Trophoblast cell (in vitro differentiated cells and primary cell): Measurements from ENCODE around the gene THSD4.

Source experiments
- DNase-seq, 2 donors: peaks; one replicate each; pipeline ENCODE4 v3.0.0-alpha.2; 2016
- H2AFZ ChIP-seq: 2 replicates; pipeline ENCODE4 v1.6.1; 2013; ENCODE audit warnings: low read length, moderate library complexity, mild to moderate bottlenecking; ENCODE audit not compliant: insufficient read depth, poor library complexity
- H2AK5ac ChIP-seq: 2 replicates; pipeline ENCODE4 v1.6.1; 2013; ENCODE audit warnings: mild to moderate bottlenecking, low read length
- H2BK120ac ChIP-seq: 2 replicates; pipeline ENCODE4 v1.6.1; 2013; ENCODE audit warnings: low read length, mild to moderate bottlenecking, moderate library complexity; ENCODE audit not compliant: insufficient read depth, poor library complexity
- H2BK12ac ChIP-seq: 2 replicates; pipeline ENCODE4 v1.6.1; 2013; ENCODE audit warnings: mild to moderate bottlenecking, low read length, moderate library complexity
- H2BK5ac ChIP-seq: 2 replicates; pipeline ENCODE4 v1.6.1; 2013; ENCODE audit warnings: low read length, low read depth, moderate library complexity, mild to moderate bottlenecking; ENCODE audit not compliant: poor library complexity
- H3K14ac ChIP-seq: 2 replicates; pipeline ENCODE4 v1.6.1; 2013; ENCODE audit warnings: mild to moderate bottlenecking, low read length
- H3K18ac ChIP-seq: 2 replicates; pipeline ENCODE4 v1.6.1; 2013; ENCODE audit warnings: mild to moderate bottlenecking, low read length
- H3K23ac ChIP-seq: 2 replicates; pipeline ENCODE4 v1.6.1; 2013; ENCODE audit warnings: low read length
- H3K27ac ChIP-seq: 2 replicates; pipeline ENCODE4 v1.5.1; 2013; ENCODE audit warnings: low read depth, mild to moderate bottlenecking, inconsistent platforms, low read length, moderate library complexity
- H3K27me3 ChIP-seq: 2 replicates; pipeline ENCODE4 v1.6.1; 2013; ENCODE audit warnings: inconsistent platforms, mild to moderate bottlenecking, low read length, moderate library complexity; ENCODE audit not compliant: insufficient read depth
- H3K36me3 ChIP-seq, 2 experiments: 1 replicate in 1 of 2; 2 replicates in 1 of 2; pipeline ENCODE4 v1.6.1; 2013; ENCODE audit warnings: low read length in 2 of 2, mild to moderate bottlenecking in 2 of 2, moderate library complexity in 1 of 2; ENCODE audit not compliant: insufficient read depth in 2 of 2, control insufficient read depth in 1 of 2
- H3K4ac ChIP-seq: 2 replicates; pipeline ENCODE4 v1.6.1; 2013; ENCODE audit warnings: low read depth, mild to moderate bottlenecking, low read length, moderate library complexity
- H3K4me1 ChIP-seq, 2 experiments: 1 replicate in 1 of 2; 2 replicates in 1 of 2; pipeline ENCODE4 v1.6.1; 2013; ENCODE audit warnings: low read length in 2 of 2, mild to moderate bottlenecking in 2 of 2, moderate library complexity in 1 of 2; ENCODE audit not compliant: insufficient read depth in 2 of 2, control insufficient read depth in 1 of 2
- H3K4me2 ChIP-seq: 2 replicates; pipeline ENCODE4 v1.6.1; 2013; ENCODE audit warnings: inconsistent platforms, mild to moderate bottlenecking, low read length, moderate library complexity
- H3K4me3 ChIP-seq: 2 replicates; pipeline ENCODE4 v1.5.1; 2013; ENCODE audit warnings: mild to moderate bottlenecking, low read depth, low read length, inconsistent platforms
- H3K79me1 ChIP-seq: one replicate; pipeline ENCODE4 v1.6.1; 2013; ENCODE audit warnings: low read length
- H3K79me2 ChIP-seq: 2 replicates; pipeline ENCODE4 v1.6.1; 2013; ENCODE audit warnings: low read length, mild to moderate bottlenecking; ENCODE audit not compliant: control insufficient read depth, insufficient read depth, poor library complexity
- H3K9ac ChIP-seq: 2 replicates; pipeline ENCODE4 v1.6.1; 2013; ENCODE audit warnings: mild to moderate bottlenecking, low read length
- H3K9me3 ChIP-seq: 2 replicates; pipeline ENCODE4 v1.6.1; 2013; ENCODE audit warnings: low read depth, mild to moderate bottlenecking, control low read depth, inconsistent platforms, low read length; ENCODE audit not compliant: insufficient read depth
- H4K12ac ChIP-seq: 2 replicates; pipeline ENCODE4 v1.6.1; 2013; ENCODE audit warnings: low read depth, mild to moderate bottlenecking, low read length, moderate library complexity
- H4K8ac ChIP-seq: 2 replicates; pipeline ENCODE4 v1.6.1; 2013; ENCODE audit warnings: low read depth, mild to moderate bottlenecking, low read length, moderate library complexity
- H4K91ac ChIP-seq: one replicate; pipeline ENCODE4 v1.6.1; 2013; ENCODE audit warnings: low read depth, mild to moderate bottlenecking, low read length, moderate library complexity
- WGBS: extraction: QIAGEN DNeasy Blood & Tissue Kit; methylation state at CpG from one replicate; pipeline ENCODE4 v1.1.7; 2013; ENCODE audit warnings: missing lambda C conversion rate; ENCODE audit not compliant: insufficient read length, insufficient coverage; ENCODE audit errors: extremely low coverage; 5-methylcytosine and 5-hydroxymethylcytosine counted together

The THSD4 gene

GRCh38 chr15:71148048-71148447 is 32.8 kb downstream of the THSD4 start:
- H3K79me2 ChIP-seq, result no peaks in the 10 kb centered on the region
- H3K9me3 ChIP-seq, result peaks cover 1% of the 10 kb centered on the region
- no peak for DNase-seq
- H3K27ac ChIP-seq, result no peak overlapping the region
- no peaks in the 10 kb centered on the region for H3K79me1 ChIP-seq
- no peak overlapping the region for H4K12ac ChIP-seq
- H2BK12ac ChIP-seq, result no peak overlapping the region
- H3K36me3 ChIP-seq, result no peaks in the 10 kb centered on the region
- no peak overlapping the region for H4K91ac ChIP-seq
- H3K4me3 ChIP-seq, result no peak overlapping the region
- H3K4me2 ChIP-seq, result no peak overlapping the region
- H2BK5ac ChIP-seq, result no peak overlapping the region
- H2AK5ac ChIP-seq, result no peak overlapping the region
- no peaks in the 10 kb centered on the region for H3K4me1 ChIP-seq
- H3K4ac ChIP-seq, result no peak overlapping the region
- H3K9ac ChIP-seq, result no peak overlapping the region
- no peak overlapping the region for H3K14ac ChIP-seq
- H3K27me3 ChIP-seq, result no peaks in the 10 kb centered on the region
- H3K23ac ChIP-seq, result no peak overlapping the region
- no peak overlapping the region for H2AFZ ChIP-seq
- no peak overlapping the region for H4K8ac ChIP-seq
- WGBS, result no CpG with 5 or more reads among the region's 6 CpGs
- H3K18ac ChIP-seq, result no peak overlapping the region
- H2BK120ac ChIP-seq, result no peak overlapping the region

GRCh38 chr15:71149646-71150557 is 34.6 kb downstream of the THSD4 start:
- no peak overlapping the region for H4K91ac ChIP-seq
- H3K4me3 ChIP-seq, result no peak overlapping the region
- no peak overlapping the region for H2BK120ac ChIP-seq
- no peak overlapping the region for H4K12ac ChIP-seq
- no peaks in the 10 kb centered on the region for H3K27me3 ChIP-seq
- H2BK12ac ChIP-seq, result no peak overlapping the region
- H3K4me1 ChIP-seq, result no peaks in the 10 kb centered on the region
- no peak overlapping the region for H3K9ac ChIP-seq
- no peak overlapping the region for H2BK5ac ChIP-seq
- peaks cover 4% of the 10 kb centered on the region for H3K9me3 ChIP-seq
- no peaks in the 10 kb centered on the region for H3K79me2 ChIP-seq
- H3K79me1 ChIP-seq, result no peaks in the 10 kb centered on the region
- no peak overlapping the region for H3K14ac ChIP-seq
- no peak for DNase-seq
- WGBS, result no CpG with 5 or more reads among the region's 7 CpGs
- no peak overlapping the region for H2AFZ ChIP-seq
- no peak overlapping the region for H4K8ac ChIP-seq
- no peak overlapping the region for H2AK5ac ChIP-seq
- H3K36me3 ChIP-seq, result no peaks in the 10 kb centered on the region
- no peak overlapping the region for H3K23ac ChIP-seq
- H3K18ac ChIP-seq, result no peak overlapping the region
- no peak overlapping the region for H3K4me2 ChIP-seq
- no peak overlapping the region for H3K27ac ChIP-seq
- H3K4ac ChIP-seq, result no peak overlapping the region

- Histone ChIP-seq H2AFZ (no peak overlapping the region), H3K36me3 (no peaks in the 10 kb centered on the region), H2BK5ac (no peak overlapping the region), H2BK120ac (no peak overlapping the region), H3K4me2 (no peak overlapping the region), H3K4me1 (no peaks in the 10 kb centered on the region), H3K23ac (no peak overlapping the region), H3K79me2 (no peaks in the 10 kb centered on the region), H3K27ac (no peak overlapping the region), H3K4ac (no peak overlapping the region), H3K27me3 (no peaks in the 10 kb centered on the region), H3K79me1 (no peaks in the 10 kb centered on the region), H3K9me3 (peaks cover 4% of the 10 kb centered on the region), H4K12ac (no peak overlapping the region), H2BK12ac (no peak overlapping the region), H3K14ac (no peak overlapping the region), H3K4me3 (no peak overlapping the region), H4K8ac (no peak overlapping the region), H3K18ac (no peak overlapping the region), H2AK5ac (no peak overlapping the region), H4K91ac (no peak overlapping the region), H3K9ac (no peak overlapping the region)
- WGBS, result no CpG with 5 or more reads among the region's 2 CpGs
- no peak for DNase-seq
Measured at GRCh38 chr15:71151081-71151480, 35.8 kb downstream of the THSD4 start.

GRCh38 chr15:71152542-71152941 is 37.3 kb downstream of the THSD4 start:
- no peaks in the 10 kb centered on the region for H3K27me3 ChIP-seq
- no peak overlapping the region for H4K91ac ChIP-seq
- peaks cover 4% of the 10 kb centered on the region for H3K9me3 ChIP-seq
- no peak overlapping the region for H3K14ac ChIP-seq
- H3K9ac ChIP-seq, result no peak overlapping the region
- H2BK12ac ChIP-seq, result no peak overlapping the region
- H3K4me2 ChIP-seq, result no peak overlapping the region
- no peaks in the 10 kb centered on the region for H3K36me3 ChIP-seq
- no peak overlapping the region for H4K8ac ChIP-seq
- no peak overlapping the region for H3K18ac ChIP-seq
- H3K4me1 ChIP-seq, result no peaks in the 10 kb centered on the region
- no peak overlapping the region for H2BK5ac ChIP-seq
- H2AFZ ChIP-seq, result no peak overlapping the region
- WGBS, result no CpG with 5 or more reads among the region's 7 CpGs
- H2AK5ac ChIP-seq, result no peak overlapping the region
- no peak overlapping the region for H2BK120ac ChIP-seq
- no peak overlapping the region for H4K12ac ChIP-seq
- no peak for DNase-seq
- no peaks in the 10 kb centered on the region for H3K79me1 ChIP-seq
- no peak overlapping the region for H3K4me3 ChIP-seq
- H3K4ac ChIP-seq, result no peak overlapping the region
- H3K79me2 ChIP-seq, result no peaks in the 10 kb centered on the region
- no peak overlapping the region for H3K27ac ChIP-seq
- H3K23ac ChIP-seq, result no peak overlapping the region
